Kidney glomerular epithelial cell (primary cell): ENCODE results near the gene BMPR1A.
"Not testable (repeated sequence)": the region's sequence is repeated elsewhere in the genome, so short reads cannot be mapped to it uniquely, and the experiment has no call there.

Experiments
- DNase-seq: peaks from one replicate; lab custom pipeline; 2025; lab: John Stamatoyannopoulos, UW

BMPR1A gene

DNA sequence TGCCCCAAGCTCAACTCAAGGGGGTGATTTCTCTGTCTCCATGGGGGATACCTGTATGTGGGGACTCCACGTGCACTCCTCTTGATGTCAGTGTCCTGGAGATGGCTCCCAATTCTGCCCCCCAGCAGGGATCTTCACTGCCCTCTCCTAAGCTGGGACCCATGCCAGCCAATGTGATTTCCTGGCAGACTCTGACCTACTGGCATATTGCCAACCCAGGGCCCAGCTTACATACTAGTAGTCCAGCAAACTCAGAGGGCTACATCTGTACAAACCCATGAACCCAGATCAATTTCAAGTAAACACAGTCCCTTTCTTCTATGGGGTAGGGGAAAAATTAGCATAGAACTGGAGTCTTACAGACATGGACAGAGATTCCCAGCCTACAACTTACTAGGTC is 26.2 kb upstream of the BMPR1A start:
- no peak for DNase-seq

DNA sequence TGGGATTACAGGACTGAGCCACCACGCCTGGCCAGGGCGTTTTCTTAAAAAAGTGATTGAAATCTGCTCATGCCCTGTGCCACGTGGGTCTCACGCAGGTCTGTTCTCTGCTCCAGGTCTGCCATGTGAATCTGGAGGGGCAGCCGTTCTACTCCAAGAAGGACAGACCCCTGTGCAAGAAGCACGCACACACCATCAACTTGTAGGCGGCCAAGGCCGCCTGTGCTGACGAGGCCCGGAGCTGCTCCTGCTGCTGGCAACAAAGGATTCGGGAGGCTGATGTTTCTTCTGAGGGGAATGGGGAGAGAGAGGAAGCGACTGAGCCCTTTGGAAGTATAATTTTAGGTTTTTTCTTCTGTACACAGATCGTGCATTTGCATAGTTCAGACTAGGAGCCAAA is 23.6 kb upstream of the BMPR1A start:
- DNase-seq: no peak

DNA sequence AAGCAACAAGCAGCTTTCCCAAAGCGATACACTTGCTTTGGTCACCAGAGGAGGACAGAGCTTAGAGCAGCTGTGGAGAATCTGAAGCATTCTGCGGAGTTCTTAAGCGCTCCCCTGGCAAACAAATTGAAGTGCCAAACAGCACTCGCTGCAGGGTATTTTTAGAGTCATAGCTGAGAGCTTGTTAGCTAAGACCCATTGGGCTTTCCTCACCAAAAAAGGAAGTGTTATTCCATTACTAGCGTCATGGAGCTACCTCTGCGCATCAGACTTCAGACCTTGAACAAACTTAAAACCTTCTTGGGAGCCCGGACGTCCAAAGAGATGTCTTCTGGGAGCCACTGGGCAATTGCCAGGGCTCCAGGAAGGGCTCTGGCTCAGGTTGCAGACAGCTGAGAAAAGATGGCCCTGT is 23.2 kb upstream of the BMPR1A start:
- DNase-seq: no peak

DNA sequence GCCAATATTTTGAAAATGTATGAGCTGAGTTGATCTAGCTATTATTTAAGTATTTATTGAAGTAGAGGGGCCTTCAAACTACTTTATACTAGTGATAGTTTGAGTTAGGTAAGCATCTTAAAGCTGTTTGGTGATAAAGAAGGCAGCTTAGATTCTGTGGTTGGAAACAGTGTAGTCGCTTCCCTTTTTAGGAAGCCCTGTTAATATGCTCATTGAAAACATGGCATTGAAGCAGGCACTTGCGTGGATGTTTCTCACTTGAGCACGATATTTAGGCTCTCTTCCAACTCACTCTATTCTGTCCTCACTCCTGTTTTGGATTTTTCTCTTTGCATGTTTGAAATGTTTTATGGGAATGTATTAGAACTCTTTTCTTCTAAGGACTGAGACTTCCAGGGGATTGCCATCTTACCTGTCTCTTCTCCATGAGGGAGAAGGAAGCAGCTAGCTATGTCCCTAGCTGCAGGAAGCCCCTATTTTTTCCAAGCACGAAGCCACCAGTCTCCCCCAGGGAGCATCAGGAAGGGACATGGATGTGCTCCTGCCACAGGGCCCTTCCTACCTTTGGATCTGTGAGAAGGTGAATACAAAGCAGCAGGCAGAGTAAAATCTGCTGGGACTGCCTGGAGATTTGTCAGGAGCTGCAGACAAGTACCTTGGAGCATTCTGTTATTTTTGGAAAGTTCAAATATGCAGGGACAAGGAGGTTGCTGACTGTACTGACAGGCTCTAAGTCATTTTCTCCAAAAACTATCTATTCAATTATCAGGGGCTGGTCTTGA is 22.0 kb upstream of the BMPR1A start:
- DNase-seq: no peak

DNA sequence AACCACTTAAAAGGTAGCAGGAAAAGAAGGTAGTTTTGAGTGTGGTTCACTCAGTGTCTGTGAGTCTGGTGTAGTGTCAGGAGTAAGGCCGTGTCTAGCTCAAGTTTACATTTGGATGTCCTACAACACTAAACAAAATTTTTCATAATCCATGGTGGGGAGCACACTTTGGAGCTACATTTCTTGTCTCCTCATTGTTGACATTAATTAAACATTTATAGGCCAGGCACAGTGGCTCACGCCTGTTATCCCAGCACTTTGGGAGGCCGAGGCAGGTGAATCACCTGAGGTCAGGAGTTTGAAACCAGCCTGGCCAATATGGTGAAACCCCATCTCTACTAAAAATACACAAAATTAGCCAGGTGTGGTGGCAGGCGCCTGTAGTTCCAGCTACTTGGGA is 21.1 kb upstream of the BMPR1A start:
- not testable (repeated sequence) for DNase-seq

DNA sequence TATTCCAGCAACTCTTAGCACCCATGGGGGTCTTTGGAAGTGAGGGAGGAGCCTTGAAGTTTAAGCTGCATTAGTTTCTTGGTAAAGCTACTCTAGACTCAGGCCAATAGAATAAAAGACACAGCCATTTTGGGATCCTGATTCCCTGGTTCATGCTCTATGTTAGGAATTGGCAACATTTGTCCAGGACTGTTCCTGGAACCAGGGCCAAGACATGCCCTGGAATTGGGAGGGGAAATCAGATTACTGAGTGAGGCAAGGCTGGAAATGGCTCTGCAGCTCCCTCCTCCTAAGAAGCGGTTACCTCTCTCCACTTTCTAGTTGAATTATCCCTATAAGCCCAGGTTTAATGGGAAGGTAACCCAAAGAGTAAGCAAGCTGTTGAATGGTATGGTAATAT is 14.2 kb upstream of the BMPR1A start:
- no peak for DNase-seq

DNA sequence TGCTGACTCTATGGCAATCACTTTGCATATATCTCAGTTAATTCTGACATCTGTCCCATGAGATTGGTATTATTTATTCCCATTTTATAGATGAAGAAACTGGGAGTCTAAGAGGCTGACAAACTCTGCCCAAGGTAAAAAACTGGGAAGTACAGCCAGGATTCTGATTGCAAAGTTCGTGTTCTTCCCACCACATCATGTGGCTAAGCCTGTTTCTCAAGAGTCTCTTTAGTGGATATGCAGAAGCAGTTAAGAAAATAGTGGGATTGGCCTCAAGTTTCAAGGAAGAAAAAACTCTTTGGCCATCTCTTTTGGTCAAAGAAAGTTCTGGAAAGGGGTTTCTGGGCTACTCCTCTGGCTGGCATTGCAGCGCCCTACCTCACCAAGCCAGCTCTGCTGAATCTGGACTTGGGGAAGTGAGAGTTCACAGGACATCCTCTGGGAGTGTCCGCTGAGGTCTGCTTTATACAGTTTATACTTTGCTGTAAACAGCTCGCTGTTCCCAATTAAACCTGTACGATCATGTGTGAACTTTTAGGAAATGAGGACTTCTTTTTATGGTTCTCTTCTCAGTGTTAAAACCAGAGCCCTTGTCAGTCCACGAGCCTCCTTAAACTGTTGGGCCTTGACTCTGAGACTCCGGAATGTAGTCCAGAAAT is 12.2 kb upstream of the BMPR1A start:
- DNase-seq: no peak

DNA sequence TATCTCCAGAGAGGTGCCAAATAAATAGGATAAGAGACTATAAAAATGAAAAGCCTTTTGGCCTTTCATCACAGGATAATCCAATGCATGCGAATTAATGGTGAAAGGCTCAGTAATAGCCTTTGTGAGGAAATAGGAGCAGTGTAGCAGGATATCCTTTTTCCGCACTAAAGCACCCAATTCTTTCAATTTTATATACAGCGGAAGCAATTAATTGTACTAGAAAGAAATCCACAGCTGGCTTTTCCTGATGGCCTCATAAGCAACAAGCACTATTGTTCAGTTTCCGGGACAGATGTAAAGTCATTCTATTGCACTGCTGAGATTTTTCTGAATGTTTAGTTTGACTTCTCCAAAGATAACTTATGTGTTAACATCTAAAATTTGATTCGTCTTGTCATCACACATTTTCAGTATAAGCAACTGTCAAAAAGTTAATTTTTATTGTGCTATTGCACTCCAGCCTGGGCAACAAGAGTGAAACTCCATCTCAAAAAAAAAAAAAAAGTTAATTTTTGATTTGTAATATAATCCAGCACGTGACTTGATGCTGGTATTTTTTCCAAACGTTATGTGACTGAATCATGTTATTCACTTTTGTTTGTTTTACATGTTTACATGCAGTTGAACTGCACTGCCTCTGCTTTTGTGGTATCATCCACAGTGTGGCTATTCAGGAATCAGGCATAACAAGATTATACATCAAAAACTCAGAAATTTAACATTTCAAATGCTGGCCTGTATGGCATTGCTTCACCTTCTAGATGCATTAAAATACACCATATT is 8.4 kb upstream of the BMPR1A start:
- DNase-seq: no peak

DNA sequence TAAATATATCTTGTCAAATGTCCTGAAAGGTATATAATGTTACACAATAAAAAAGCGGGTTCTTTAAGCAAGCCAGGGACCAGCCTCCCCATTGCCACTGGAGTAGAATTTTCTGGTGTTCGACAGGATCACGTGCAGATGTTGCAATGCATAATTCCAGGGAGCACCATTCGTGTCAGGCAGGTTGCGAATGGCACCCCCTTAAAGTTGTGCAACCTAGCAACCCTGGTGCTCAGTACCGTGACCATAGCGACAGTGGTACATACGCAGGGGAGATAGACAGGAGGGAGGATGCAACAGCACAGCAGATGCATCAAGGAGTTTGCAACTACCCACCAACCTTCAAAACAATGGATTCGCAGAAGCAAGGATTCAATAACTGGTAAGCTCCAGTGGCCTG is 6.6 kb upstream of the BMPR1A start:
- DNase-seq: no peak

DNA sequence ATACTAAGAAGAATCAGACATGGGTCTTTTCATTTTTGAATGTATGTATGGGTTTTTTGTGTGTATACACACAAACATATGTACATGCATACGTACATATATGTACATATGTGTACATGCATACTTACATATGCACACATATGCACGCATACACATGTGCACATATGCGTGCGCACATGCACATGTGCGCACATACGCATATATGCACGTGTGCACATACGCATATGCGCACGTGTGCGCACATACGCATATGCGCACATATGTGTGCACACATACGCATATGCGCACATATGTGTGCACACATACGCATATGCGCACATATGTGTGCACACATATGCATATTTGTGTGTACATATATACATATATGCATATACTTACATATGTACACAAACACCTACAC is 4.9 kb upstream of the BMPR1A start:
- no peak for DNase-seq

DNA sequence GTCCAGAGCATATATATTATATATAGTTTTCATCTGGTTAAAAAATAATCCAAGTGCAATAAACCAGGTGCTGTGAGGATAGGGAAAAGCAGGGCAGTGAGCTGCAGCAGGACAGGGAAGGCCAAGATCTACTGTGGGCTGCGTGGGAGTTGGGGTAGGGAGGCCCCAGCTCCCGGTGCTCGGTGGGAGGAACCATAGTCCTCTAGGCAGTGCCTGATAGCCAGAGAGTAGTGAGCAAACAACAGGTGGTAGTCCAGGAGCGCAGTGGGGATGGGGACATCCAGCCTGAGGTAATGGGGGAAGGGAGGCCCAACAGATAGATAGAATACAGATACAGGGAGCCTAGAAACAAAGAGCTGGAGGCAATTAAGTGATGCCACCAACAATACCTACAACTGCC is 4.1 kb upstream of the BMPR1A start:
- no peak for DNase-seq

DNA sequence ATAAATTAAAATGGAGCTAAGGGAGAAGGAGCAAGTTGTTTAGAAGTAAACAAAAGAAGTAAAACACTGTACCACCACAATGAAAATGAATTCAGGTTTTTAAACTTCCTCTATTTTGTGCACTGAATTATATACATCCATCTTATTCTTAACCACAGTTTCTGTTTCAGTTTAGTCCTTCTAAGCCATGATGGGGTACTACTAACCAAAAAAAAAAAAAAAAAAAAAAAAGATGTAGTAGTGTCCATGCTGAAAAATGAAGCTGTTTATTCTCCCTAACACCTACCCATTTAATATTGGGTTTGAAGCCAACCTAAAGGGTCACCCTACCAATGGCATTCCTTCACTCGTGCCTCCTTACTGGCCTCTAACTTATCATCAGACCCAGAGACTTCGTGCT is 3.4 kb upstream of the BMPR1A start:
- DNase-seq: no peak

DNA sequence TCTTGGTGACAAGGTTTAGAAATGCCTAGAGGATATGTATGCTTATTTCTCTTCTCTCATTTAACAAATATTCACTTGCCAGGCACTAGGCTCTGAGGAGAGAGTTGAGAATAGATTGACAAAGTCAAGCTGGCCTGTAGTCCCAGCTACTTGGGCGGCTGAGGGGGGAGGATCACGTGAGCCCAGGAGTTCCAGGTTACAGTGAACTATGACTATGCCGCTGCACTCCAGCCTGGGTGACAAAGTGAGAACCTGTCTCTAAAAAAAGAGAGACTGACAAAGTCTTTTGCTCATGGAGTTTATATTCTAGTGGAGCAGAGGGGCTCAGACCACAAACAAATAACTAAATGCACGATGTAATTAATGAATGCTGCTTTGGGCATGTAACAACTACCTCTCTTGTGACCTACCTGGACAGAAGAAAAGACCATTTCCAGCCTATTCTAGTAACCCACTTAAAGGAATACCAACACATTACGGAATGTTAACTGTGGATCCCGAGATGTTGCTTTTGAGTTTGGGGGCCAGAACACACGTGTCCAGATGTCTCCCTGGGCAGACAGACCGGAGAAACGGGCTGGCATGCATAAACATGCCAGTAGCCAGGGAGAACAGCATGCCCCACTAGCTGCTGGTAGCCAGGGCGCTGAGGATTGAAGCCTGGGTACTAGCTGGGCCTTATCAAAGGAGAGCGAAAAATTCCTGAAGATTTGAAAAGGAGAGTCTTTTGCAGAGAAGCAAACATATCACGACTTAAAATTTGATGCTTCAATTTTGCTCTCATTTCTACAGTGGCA is 2.6 kb upstream of the BMPR1A start:
- no peak for DNase-seq

DNA sequence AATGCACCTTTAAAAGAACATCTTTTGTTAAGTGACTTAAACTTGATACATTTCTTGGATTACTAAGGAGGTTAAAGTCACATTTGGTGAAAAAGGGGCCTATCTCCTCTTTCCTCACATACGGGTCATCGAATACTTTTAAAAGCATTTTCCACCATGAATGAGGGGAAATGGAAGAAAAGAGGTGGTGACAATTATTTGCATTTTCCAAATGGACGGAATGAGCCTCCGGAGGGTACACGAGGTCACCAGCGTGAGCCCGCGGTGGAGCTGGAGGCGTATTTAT is 1.0 kb upstream of the BMPR1A start:
- no peak for DNase-seq

DNA sequence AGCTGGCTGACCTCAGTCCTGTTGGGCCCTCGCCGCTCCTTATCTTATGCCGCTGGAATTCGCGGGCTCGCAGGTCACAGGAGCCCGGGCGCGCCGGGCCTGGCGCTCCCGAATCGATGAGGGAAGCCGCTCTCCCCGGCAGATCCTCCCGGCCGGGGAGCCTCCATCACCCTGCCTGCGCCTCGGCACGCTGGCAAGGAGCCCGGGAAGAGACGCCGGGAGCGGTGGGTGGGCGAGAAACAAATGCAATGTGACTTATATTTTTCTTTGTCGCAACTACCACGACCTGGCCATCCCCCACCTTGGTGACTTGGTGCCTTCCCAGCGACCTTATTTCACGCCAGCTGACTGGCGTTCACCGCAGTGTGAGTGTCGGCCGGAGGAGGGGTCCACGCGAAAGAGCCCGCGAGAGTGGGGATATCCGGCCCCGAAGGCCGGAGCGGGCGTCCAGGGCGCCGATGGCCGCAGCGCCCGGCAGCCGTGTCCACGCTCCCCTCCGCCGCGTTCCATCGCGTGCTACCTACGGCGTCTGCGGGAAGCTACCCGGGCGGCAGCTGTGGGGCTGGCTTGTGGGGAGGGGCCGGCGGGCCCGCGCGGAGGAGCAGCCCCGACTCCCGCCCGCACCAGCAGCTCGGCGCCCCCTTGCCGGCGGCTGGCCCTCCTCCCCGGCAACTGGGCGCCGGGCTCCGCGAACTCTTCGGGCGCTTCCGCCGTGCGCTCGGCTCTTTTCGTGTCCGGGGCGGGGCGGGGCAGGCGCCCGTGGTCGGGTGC is 494 bp upstream of the BMPR1A start:
- DNase-seq: peak; percentile 71

DNA sequence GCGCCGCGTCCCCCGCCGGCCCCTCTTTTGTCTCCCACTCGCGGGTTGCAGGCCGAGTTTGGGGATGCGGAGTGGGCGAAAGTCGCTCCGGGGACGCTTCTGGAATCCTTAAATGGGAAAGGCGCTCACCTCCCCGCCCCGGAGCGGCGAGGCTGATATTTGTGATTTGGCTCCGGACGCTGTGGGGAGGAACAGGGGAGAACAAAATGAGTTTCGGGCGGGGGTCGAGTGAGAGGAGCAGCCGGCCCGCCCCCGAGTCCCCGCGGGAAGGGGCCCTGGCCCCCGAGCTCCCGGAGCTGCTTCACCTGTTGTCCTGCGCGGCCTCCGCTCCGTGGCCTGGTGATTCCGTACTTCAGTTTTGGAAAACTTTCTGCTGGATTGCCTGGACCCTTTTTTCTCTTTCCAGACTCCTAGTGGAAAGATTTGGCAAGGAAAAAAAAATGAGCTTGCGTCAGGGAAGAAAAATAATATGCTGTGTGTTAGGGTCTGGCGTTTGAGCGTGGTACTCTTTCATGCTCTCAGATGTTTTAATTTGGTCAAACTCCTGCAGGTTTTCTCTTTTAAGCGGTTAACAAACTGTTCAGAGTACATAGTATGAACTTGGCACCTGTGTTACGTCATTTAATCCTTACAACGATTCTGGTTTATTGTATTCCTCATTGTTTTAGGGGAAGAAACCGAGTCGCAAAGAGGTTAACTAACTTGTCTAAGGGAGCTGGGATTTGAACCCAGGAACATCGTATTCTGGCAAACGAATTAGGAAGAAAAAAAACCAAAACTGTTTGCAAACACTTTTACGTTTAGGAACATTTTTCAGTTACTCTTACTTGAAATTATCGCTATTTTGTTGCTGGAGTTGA is 924 bp downstream of the BMPR1A start:
- peak; percentile 51 for DNase-seq

DNA sequence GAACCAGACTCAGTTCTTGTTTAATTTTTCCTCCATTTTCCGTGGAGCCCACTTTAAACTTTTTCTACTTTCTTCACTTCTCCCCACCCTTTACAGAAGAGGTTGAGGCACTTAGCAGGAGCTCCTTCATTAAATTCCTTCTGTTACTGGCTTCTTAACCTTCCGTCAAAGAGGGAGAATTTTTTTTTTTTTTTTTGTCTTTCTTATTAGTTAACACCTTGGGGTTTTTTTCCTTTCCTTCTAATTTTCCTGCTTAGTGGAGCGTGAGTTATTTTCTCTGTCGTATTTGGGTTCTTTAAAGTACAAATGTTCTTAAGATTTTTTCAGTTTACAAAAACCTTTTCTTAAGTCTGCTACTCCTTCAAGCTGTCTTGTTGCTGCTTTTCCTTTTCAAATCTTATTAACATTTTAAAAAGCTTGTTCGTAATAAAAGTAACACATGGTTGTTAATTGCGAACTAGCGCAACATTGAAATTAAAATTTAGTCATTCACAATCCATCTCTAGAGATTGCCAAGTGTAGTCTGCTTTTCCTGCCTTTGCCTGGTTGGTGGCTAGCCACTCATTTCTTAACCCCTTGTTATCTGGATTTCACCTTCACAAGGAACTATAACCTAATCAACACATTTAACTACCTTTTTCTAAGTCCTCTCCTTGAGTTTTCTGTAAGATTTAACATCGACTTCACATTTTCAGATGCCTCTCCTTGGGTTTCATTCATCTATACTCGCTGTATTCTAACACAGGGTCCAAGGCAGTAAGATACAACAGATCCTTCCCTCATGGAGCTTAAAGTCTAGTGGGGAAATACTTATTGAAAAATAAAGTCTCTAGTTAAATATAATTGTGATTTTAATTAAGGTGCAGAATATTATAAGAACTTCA is 2.0 kb downstream of the BMPR1A start:
- DNase-seq: peak; percentile 23

DNA sequence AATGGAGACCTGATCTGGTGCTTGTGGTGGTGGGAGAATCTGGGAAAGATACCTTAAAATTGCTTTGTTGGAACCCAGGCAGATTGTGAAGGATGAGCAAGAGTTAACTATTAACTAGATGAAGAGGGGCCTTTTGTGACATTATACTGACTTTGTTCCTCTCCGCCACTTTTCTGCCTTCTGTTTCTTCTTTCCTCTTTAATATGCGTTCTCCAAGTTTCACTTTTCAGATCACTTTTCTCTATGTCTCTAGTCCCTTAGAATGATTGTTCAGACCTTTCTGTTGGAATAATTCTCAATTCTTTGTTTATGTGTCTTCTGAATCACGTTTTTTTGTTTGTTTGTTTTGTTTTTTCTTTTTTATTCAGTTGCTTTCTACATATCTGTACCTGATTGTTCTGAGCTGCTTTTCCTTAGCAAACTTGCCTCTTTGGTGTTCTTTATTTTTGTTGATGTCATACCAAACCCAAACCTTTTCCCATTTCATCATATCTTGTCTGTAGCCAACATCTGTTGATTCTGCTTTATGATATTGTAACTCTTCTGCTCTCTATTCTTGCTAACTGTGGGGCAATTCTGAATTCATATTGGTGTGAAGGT is 2.8 kb downstream of the BMPR1A start:
- peak; percentile 21 for DNase-seq

DNA sequence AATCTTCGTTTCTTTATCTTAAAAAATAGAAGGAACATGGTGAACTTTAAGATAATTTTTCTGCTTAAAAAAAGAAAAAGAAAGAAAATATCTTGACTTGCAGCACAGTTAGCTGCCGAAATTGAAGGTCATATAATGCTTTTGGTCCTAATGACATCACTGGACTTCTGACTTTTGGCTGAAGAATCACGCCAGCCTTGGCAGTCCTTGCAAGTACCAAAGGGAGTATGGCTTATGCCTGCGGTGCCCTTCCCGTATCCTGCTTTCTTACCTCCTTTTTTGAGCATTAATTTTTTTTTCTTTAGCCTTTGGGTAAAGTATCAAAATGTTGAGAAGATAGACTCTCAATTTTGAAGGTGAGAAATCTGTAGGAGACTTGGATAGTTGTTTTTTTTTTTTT is 7.0 kb downstream of the BMPR1A start:
- no peak for DNase-seq
